ENCODE results near the gene PARP15.

Gene PARP15

GRCh38 chr3:122676759-122677158 is 99.3 kb downstream of the PARP15 start:
- Histone ChIP-seq H2AFZ (ENCODE audit: low read depth) (no peak overlapping the region), H3K79me2 (ENCODE audit: insufficient read depth, low read depth) (no peaks in the 10 kb centered on the region), H3K4me2 (no peak overlapping the region), H3K4me3 (IDR thresholded peaks at IDR 0.05; ENCODE audit: insufficient read depth, low read depth, low read length) (no peak overlapping the region), H4K20me1 (ENCODE audit: insufficient read depth) (no peaks in the 10 kb centered on the region), H3K9ac (no peak overlapping the region), H3K27ac (no peak overlapping the region), H3K27me3 (ENCODE audit: insufficient read depth, low read depth) (no peaks in the 10 kb centered on the region), H3K4me1 (ENCODE audit: low read depth, poor library complexity, severe bottlenecking) (peaks cover 20% of the 10 kb centered on the region), H3K36me3 (ENCODE audit: insufficient read depth) (no peaks in the 10 kb centered on the region)
- no peak for TF ChIP-seq CTCF (conservative IDR thresholded peaks at IDR 0.05; ENCODE audit: low read depth, low read length)

- H3K4me3 ChIP-seq (IDR thresholded peaks at IDR 0.05; ENCODE audit: insufficient read depth, low read depth, low read length), result no peak overlapping the region
- TF ChIP-seq CTCF (conservative IDR thresholded peaks at IDR 0.05; ENCODE audit: low read depth, low read length), result no peak
Measured at GRCh38 chr3:122677216-122677615, 99.8 kb downstream of the PARP15 start.

GRCh38 chr3:122678506-122678905 is 101.1 kb downstream of the PARP15 start:
- Histone ChIP-seq H3K9ac (no peak overlapping the region), H2AFZ (ENCODE audit: low read depth) (peak overlapping the region; percentile 98), H3K36me3 (ENCODE audit: insufficient read depth) (no peaks in the 10 kb centered on the region), H3K27me3 (ENCODE audit: insufficient read depth, low read depth) (no peaks in the 10 kb centered on the region), H3K4me2 (peak overlapping the region; percentile 94), H4K20me1 (ENCODE audit: insufficient read depth) (no peaks in the 10 kb centered on the region), H3K79me2 (ENCODE audit: insufficient read depth, low read depth) (no peaks in the 10 kb centered on the region), H3K4me3 (IDR thresholded peaks at IDR 0.05; ENCODE audit: insufficient read depth, low read depth, low read length) (no peak overlapping the region), H3K27ac (no peak overlapping the region), H3K4me1 (ENCODE audit: low read depth, poor library complexity, severe bottlenecking) (peaks cover 30% of the 10 kb centered on the region)
- no peak for TF ChIP-seq CTCF (conservative IDR thresholded peaks at IDR 0.05; ENCODE audit: low read depth, low read length)

More at GRCh38 chr3:122677216-122677615, 99.8 kb downstream of the PARP15 start:
- Histone ChIP-seq H3K4me1 (ENCODE audit: low read depth, poor library complexity, severe bottlenecking) (peaks cover 21% of the 10 kb centered on the region), H3K9ac (no peak overlapping the region), H4K20me1 (ENCODE audit: insufficient read depth) (no peaks in the 10 kb centered on the region), H3K4me2 (no peak overlapping the region), H2AFZ (ENCODE audit: low read depth) (no peak overlapping the region), H3K27ac (no peak overlapping the region), H3K36me3 (ENCODE audit: insufficient read depth) (no peaks in the 10 kb centered on the region), H3K79me2 (ENCODE audit: insufficient read depth, low read depth) (no peaks in the 10 kb centered on the region), H3K27me3 (ENCODE audit: insufficient read depth, low read depth) (no peaks in the 10 kb centered on the region)

- H3K9ac ChIP-seq, result peak overlapping the region; percentile 90; the same call in 1 of the 2 replicates
- H3K36me3 ChIP-seq (ENCODE audit: insufficient read depth), result no peaks in the 10 kb centered on the region
- peak overlapping the region; percentile 96 for H3K4me3 ChIP-seq (IDR thresholded peaks at IDR 0.05; ENCODE audit: insufficient read depth, low read depth, low read length)
- no peaks in the 10 kb centered on the region for H3K79me2 ChIP-seq (ENCODE audit: insufficient read depth, low read depth)
- no peaks in the 10 kb centered on the region for H4K20me1 ChIP-seq (ENCODE audit: insufficient read depth)
- H3K27ac ChIP-seq, result peak overlapping the region; percentile 68
- peak overlapping the region; percentile 94 for H3K4me2 ChIP-seq
- H3K27me3 ChIP-seq (ENCODE audit: insufficient read depth, low read depth), result no peaks in the 10 kb centered on the region
- peak; percentile 89 for TF ChIP-seq CTCF (conservative IDR thresholded peaks at IDR 0.05; ENCODE audit: low read depth, low read length)
- H2AFZ ChIP-seq (ENCODE audit: low read depth), result peak overlapping the region; percentile 98
- peaks cover 30% of the 10 kb centered on the region for H3K4me1 ChIP-seq (ENCODE audit: low read depth, poor library complexity, severe bottlenecking)
Measured at GRCh38 chr3:122679085-122679881, 101.8 kb downstream of the PARP15 start.

All from KMS-11 (cell line).